Upper lobe of left lung (tissue), 4 donors: ENCODE measurements around the gene KITLG.

ENCODE experiments used
- CTCF ChIP-seq, 6 experiments: fragments of 450-650 bp in 4 of 6; fragments of 200-600 bp in 2 of 6; sonication (generic) in 2 of 6; IDR thresholded peaks; one replicate each; pipeline ENCODE4 v1.5.1; 2016 to 2019; ENCODE audit warnings: antibody characterized with exemption in 6 of 6
- EP300 ChIP-seq, 4 donors: sonication (generic); formaldehyde crosslinking; IDR thresholded peaks; one replicate each; pipeline ENCODE4 v1.5.1; 2017; ENCODE audit warnings: antibody characterized with exemption in 4 of 4, control low read depth in 2 of 4
- POLR2A ChIP-seq, 4 donors: fragments of 450-650 bp; IDR thresholded peaks; one replicate each; pipeline ENCODE4 v1.5.1; 2016 to 2017; ENCODE audit warnings: antibody characterized with exemption in 4 of 4, mild to moderate bottlenecking in 2 of 4

GRCh38 chr12:88503281-88503703, 77.0 kb downstream of the KITLG start:
- no peak for TF ChIP-seq CTCF (IDR thresholded peaks at IDR 0.05)
- no peak for TF ChIP-seq POLR2A (IDR thresholded peaks at IDR 0.05)
- TF ChIP-seq EP300 (IDR thresholded peaks at IDR 0.05) = no peak
